MG63 (cell line): Measurements from ENCODE around the gene FHIT. TPM values are rescaled to one million over a fixed set of nuclear protein-coding genes. Genes with fewer than 3 reads are reported as not detected.

ENCODE experiments used
- DNase-seq: peaks from one replicate; pipeline ENCODE4 v3.0.0-alpha.2; 2020
- H3K27me3 ChIP-seq: fragments of 250-450 bp; sonication (Bioruptor Pico); 2 replicates; pipeline ENCODE4 v1.5.1; 2020; ENCODE audit warnings: mild to moderate bottlenecking, moderate library complexity
- H3K36me3 ChIP-seq: fragments of 250-450 bp; sonication (Bioruptor Pico); 2 replicates; pipeline ENCODE4 v1.5.1; 2020; ENCODE audit warnings: mild to moderate bottlenecking, moderate library complexity
- H3K4me3 ChIP-seq: fragments of 250-450 bp; sonication (Bioruptor Pico); 2 replicates; pipeline ENCODE4 v1.5.1; 2020; ENCODE audit warnings: mild to moderate bottlenecking, moderate library complexity
- H3K9me3 ChIP-seq: fragments of 250-450 bp; sonication (Bioruptor Pico); 2 replicates; pipeline ENCODE4 v1.5.1; 2020; ENCODE audit warnings: mild to moderate bottlenecking, moderate library complexity
- total RNA-seq: library from RNA; depleted of rRNA; stranded (reverse); fragments of >200 nt; shearing (Covaris generic); gene quantifications from 2 replicates; pipeline ENCODE4 v1.2.3, GENCODE V29; 2014; ENCODE audit warnings: low replicate concordance

FHIT gene
- total RNA-seq, 1 experiment from 2014 or later: 1.7 TPM

DNA sequence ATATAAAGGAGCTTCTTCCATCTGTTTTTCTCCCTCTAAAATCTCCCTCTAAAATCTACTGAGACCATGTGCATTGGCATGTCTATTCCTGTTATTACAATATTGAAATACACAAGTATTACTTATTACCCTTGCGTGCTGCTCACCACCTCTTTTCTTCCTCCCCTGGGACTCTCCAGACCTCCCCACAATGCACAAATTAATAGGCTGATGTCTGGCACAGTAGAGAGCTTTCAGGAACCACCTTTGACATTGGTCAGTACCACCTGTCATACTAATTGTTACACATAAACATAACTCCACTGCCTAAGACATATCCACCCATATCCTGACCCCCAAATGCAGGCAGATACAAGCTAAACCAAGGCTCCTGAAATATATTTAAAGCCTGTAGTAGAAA is 722.6 kb downstream of the FHIT start:
- Histone ChIP-seq H3K27me3 (no peaks in the 10 kb centered on the region), H3K9me3 (no peaks in the 10 kb centered on the region), H3K36me3 (no peaks in the 10 kb centered on the region), H3K4me3 (no peak overlapping the region)
- DNase-seq: no peak

DNA sequence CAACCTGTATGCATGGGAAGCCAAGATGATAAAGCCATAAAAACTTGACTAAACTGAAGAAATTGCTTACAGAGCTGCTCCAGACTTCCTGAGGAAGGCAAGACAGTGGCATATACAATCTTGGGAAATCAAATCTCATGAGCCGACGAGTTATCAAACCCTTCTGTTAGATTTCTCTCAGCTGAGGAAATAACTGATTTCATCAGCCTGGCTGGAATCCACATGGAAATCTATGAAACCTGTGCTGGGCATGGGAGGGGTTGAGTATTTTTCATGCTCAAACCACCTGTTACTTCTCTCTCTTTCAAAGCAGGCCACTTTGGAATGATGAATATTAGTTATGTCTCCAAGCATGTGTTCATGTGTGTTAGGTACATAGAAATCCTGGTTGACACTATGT is 727.7 kb downstream of the FHIT start:
- Histone ChIP-seq H3K9me3 (no peaks in the 10 kb centered on the region), H3K4me3 (no peak overlapping the region), H3K36me3 (no peaks in the 10 kb centered on the region), H3K27me3 (no peaks in the 10 kb centered on the region)
- DNase-seq: no peak

DNA sequence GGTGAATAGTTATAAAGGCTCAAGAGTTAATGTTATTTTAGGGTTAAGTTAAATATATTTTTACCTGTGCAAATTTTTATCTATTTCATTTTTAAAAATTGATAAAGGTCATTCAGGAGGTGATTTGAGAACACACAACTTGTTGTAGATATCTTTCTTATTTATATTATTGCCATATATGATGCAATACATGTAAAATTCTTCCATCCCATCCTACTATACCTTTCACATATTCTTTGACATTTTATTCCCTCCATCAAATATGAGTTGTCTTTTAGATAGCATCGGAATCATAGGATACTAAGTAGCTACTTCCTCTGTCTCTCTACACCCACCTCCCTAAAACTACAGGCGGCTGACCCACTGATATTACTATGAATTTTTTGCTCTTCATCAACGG is 734.1 kb downstream of the FHIT start:
- no peaks in the 10 kb centered on the region for H3K27me3 ChIP-seq
- H3K4me3 ChIP-seq: no peak overlapping the region
- no peaks in the 10 kb centered on the region for H3K36me3 ChIP-seq
- no peaks in the 10 kb centered on the region for H3K9me3 ChIP-seq
- no peak for DNase-seq

DNA sequence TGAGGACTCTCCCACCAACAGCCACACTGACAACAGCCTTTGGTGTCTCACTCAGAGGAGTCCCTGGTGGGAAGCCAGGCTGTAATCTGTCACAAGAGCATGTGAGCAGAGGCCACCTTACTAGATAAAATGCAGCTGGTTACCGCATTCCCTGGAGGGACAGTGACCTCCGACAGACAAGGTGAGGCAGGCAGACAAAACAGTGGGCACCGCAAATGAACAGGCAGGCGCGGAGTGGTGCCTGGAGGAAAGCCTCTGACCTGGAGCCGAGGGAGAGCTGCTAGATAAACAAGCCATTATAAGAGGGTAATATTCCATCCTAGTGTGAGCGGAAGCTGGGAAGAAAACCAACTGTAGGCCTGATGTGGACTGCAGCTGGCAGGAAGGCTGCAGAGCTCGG is 736.4 kb downstream of the FHIT start:
- no peak for DNase-seq
- H3K9me3 ChIP-seq: no peaks in the 10 kb centered on the region
- no peaks in the 10 kb centered on the region for H3K27me3 ChIP-seq
- H3K4me3 ChIP-seq: no peak overlapping the region
- no peaks in the 10 kb centered on the region for H3K36me3 ChIP-seq

DNA sequence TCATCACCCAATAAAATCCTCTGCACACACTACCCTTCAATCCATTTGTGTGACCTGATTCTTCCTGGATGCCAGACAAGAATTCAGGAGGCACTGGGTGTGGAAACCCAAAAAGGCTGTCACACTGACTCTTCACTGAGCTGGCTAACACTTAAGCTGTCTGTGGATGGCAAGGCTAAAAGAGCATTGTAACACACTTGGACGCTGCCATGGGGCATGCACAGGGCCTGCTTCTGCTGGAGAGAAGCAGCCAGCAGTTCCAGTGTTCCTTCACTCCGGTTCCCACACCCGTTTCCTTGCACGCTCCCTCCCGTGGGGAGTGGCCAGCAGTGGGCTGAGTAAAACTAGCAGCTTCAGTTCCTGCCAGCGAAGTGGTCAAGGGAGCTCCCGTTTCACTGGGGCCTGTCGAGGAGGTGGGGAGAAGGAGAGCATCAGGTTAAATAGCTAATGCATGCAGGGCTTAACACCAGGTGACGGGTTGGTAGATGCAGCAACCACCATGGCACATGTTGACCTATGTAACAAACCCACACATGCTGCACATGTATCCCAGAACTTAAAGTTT is 737.1 kb downstream of the FHIT start:
- Histone ChIP-seq H3K9me3 (no peaks in the 10 kb centered on the region), H3K36me3 (no peaks in the 10 kb centered on the region), H3K4me3 (no peak overlapping the region), H3K27me3 (no peaks in the 10 kb centered on the region)
- DNase-seq: no peak

DNA sequence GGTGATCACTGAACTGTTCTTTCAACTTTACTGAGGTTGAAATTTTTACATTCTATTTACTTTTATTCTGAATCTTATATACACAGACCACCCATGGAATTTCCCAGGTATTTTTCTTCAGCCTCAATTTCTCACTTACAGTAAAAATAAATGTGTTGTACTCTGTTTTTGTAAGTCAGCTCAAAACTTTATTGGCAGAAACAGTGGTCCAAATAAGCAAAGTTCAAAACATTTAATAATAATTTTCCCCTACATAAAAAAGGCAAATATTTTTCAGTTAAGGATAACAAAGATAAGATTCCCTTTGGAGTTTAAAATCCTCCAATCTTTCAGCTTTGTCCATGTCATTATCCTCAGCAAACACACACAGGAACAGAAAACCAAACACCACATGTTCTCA is 738.0 kb downstream of the FHIT start:
- H3K36me3 ChIP-seq: no peaks in the 10 kb centered on the region
- DNase-seq: no peak
- no peak overlapping the region for H3K4me3 ChIP-seq
- no peaks in the 10 kb centered on the region for H3K9me3 ChIP-seq
- no peaks in the 10 kb centered on the region for H3K27me3 ChIP-seq

DNA sequence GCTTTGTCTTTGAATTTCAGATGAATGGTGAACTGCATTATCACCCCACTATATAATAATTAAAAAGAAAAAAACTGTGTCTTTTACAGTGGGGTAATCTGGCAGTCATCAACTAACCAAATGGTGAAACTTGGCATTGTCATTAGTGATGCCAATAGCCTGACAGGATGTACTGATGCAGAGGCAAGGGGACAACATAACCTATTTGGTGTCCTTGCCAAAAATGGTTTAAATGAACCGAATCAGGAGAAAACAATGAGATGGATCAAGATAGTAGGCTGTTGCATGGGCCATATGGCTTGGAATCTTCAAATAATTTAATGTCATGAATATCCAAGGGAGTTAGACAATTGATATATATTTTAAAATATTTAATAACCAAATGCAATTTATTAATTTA is 738.7 kb downstream of the FHIT start:
- DNase-seq: no peak

DNA sequence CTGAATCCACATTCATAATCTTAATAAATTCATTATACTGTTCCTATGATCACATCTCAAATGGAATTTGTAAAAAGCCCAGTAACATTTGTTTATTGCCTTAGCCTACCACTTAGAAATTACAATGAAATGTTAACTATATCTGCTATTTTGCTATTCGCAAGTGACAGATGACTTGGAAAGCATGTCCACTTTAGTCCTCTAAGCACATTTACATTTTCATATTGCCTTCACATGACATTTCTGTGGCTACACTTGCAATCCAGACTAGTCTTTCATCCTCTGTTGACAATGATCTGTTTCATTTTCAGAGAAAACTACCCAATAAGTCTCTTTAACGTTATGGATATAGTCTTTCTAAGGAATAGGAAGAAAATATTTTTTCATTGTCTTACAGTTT is 741.8 kb downstream of the FHIT start:
- no peak for DNase-seq
- Histone ChIP-seq H3K27me3 (no peaks in the 10 kb centered on the region), H3K36me3 (no peaks in the 10 kb centered on the region), H3K4me3 (no peak overlapping the region), H3K9me3 (no peaks in the 10 kb centered on the region)

More for the DNA sequence above, 738.7 kb downstream of the FHIT start:
- H3K9me3 ChIP-seq: no peaks in the 10 kb centered on the region
- no peaks in the 10 kb centered on the region for H3K36me3 ChIP-seq
- no peak overlapping the region for H3K4me3 ChIP-seq
- no peaks in the 10 kb centered on the region for H3K27me3 ChIP-seq

DNA sequence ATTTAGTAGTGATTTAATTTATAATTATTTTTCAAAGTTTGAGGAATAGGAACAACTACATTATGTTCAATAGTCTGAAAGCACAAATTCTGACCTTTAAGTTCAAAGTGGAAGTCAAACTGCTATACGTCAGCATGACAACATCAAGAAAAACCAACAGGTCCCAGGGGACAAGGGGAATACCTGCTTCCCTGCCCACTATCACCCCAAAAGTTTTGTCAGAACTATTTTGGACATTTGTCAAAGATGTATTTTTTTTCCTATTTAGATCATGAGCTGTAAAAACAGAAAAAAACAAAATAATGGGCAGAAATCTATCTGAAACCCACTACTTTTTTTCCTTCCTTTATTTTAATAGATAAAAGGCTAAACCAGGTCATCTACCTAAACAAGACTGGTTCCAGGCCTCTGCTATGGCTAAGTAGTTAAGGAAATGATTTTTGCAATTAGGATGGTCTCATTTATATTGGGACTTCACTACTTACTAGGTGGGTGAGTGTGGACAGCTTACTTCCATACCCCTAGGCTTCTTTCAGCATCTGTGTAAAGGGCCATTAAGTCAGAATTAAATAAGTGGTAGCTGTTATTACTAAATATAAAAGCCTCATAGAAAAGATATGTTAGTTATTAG is 746.3 kb downstream of the FHIT start:
- no peaks in the 10 kb centered on the region for H3K36me3 ChIP-seq
- H3K4me3 ChIP-seq: no peak overlapping the region
- no peaks in the 10 kb centered on the region for H3K27me3 ChIP-seq
- no peak for DNase-seq
- H3K9me3 ChIP-seq: no peaks in the 10 kb centered on the region

DNA sequence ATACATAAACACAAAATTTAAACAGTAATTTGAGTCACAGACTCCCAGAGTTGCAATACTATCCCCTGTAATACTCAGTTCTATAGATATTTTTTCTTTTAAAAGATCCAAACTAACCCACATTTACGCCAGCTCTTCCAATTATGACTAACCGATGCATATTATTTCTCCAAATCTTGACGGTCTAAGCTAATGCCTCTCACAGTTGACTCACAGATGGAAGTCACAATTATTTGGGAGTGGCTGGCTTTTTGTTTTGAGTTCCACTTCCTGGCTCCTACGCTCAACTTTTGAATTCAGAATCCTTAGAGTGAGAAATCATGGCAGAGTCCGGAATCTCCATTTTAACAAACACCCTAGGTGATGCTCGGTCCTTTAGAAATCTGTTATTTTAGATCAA is 749.9 kb downstream of the FHIT start:
- Histone ChIP-seq H3K36me3 (no peaks in the 10 kb centered on the region), H3K27me3 (no peaks in the 10 kb centered on the region), H3K9me3 (no peaks in the 10 kb centered on the region), H3K4me3 (no peak overlapping the region)
- DNase-seq: peak; percentile 9

DNA sequence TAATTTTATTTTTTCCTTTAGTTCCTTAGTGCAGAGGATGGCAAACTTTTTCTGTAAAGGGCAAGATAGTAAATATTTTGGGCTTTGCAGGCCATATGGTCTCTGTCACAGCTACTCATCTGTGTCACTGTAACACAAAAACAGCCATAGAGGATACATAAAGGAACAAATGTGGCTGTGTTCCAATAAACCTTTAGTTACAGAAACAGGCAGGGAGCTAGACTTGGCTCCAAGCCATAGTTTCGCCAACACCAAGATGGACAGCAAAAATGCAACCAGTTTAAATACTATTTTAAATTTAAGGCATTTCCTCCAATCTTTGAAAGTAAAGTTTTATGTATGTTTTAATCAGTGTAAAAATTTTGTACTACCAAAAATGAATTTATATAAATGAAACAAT is 753.4 kb downstream of the FHIT start:
- H3K36me3 ChIP-seq: no peaks in the 10 kb centered on the region
- DNase-seq: no peak
- H3K27me3 ChIP-seq: no peaks in the 10 kb centered on the region

DNA sequence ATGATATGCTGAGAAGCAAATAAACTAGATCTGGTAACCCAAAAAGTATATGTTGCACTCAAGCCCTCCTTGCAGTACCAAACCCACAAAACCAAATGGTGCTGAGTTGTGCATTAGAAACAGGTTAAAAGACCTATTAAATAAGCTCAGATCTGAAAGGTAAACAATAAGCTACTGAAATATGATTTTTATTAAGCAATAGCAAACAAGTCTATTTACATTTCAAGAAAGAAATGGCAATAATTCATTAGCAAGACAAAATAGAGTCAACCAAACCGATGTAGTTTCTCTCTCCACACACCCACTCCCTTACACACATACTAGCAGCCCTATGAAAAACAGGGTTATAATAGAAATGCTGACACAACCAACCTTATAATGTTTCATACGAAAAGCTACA is 760.3 kb downstream of the FHIT start:
- H3K36me3 ChIP-seq: no peaks in the 10 kb centered on the region
- no peak overlapping the region for H3K4me3 ChIP-seq
- no peak for DNase-seq
- no peaks in the 10 kb centered on the region for H3K9me3 ChIP-seq
- no peaks in the 10 kb centered on the region for H3K27me3 ChIP-seq

More for the DNA sequence above, 753.4 kb downstream of the FHIT start:
- no peak overlapping the region for H3K4me3 ChIP-seq
- H3K9me3 ChIP-seq: no peaks in the 10 kb centered on the region

DNA sequence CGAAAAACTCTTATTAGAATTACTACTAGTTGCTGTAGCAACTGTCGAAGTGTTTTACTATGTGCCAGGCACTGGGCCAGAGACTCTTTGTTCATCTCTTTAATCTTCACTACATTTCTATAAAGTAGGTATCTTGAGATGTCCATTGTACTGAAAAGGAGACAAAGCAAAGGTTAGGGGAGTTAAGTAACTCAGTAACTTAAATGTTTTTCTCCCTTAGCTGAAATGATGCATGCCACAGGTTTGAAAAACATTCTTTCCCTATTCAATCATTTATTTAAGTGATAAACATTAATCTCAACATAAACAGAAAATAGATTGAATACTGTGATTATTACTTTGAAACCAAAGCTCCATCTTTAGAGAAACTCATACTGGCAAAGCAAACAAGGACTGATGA is 776.2 kb downstream of the FHIT start:
- H3K9me3 ChIP-seq: no peaks in the 10 kb centered on the region
- DNase-seq: no peak
- H3K4me3 ChIP-seq: no peak overlapping the region
- H3K27me3 ChIP-seq: no peaks in the 10 kb centered on the region
- H3K36me3 ChIP-seq: no peaks in the 10 kb centered on the region

DNA sequence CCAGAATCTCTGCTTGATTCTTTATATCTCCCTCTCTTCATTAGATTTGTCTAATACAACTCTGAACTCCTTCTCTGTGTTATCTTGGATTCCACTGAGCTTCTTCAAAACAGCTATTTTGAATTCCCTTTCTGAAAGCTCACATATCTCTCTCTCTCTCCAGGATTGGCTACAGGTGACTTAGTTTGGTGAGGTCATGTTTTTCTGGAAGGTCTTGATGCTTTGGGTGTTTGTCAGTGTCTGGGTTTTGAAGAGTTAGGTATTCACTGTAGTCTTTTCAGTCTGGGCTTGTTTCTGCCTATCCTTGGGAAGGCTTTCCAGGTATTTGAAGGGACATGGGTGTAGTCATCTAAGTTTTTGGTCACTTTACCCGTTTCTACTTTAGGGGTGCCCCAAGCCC is 781.8 kb downstream of the FHIT start:
- H3K4me3 ChIP-seq: no peak overlapping the region
- no peak for DNase-seq
- H3K27me3 ChIP-seq: no peaks in the 10 kb centered on the region
- no peaks in the 10 kb centered on the region for H3K36me3 ChIP-seq
- no peaks in the 10 kb centered on the region for H3K9me3 ChIP-seq

DNA sequence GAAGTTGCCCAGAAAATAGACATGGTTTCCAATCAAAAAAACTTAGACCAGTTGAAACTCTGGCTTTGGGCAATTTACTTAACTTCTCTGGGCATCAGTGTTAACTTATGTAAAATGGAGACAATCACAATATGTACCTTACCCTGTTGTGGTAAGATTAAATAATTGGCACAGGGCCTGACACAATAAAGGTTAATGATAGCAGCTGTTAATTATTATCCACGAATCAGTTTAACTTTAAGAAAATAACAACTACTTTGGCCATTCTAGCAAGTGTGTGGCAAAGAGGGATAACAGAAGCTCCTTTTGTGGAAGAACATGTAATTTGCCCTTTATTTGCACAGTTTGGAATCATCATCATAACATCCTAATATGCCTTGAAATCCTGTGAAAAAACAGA is 787.6 kb downstream of the FHIT start:
- Histone ChIP-seq H3K4me3 (no peak overlapping the region), H3K36me3 (no peaks in the 10 kb centered on the region), H3K27me3 (no peaks in the 10 kb centered on the region), H3K9me3 (no peaks in the 10 kb centered on the region)
- no peak for DNase-seq

DNA sequence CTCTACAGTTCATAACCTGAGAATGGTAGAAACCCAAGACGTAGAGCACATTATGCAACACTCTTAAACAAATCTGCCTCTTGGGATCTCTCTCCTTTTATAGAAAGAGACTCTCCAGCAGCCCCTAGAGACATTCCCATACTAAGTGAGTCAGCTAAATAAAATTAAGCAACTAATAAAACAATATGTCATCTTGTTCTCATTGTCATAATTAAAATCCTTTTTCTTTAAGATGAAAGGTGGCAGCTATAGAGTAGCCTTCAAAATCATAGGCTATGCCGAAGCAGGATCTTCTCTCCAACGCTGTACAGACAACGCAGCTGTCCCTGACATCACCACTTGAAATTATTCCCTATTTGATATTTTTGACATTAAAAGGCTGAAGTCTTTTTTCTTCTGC is 790.0 kb downstream of the FHIT start:
- no peaks in the 10 kb centered on the region for H3K27me3 ChIP-seq
- no peaks in the 10 kb centered on the region for H3K36me3 ChIP-seq
- no peaks in the 10 kb centered on the region for H3K9me3 ChIP-seq
- no peak for DNase-seq
- no peak overlapping the region for H3K4me3 ChIP-seq

DNA sequence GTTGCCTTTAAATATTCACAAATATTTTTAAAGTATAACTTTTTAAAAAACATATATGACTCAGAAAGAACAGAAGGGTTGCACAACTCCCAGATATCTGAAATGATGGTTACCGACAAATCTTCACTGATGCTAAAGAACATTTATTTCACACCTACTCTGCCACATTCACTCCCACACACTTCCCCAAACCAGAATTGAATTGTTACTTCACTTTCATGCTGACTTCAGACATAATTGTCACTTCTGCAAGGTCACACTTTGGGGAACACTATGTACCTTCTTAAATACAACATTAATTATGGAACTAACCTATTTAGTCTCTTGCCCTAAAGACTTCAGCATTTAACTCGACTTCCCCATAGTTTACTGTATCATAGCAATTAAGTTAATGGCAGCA is 795.1 kb downstream of the FHIT start:
- Histone ChIP-seq H3K36me3 (no peaks in the 10 kb centered on the region), H3K27me3 (no peaks in the 10 kb centered on the region), H3K9me3 (no peaks in the 10 kb centered on the region), H3K4me3 (no peak overlapping the region)
- DNase-seq: no peak

DNA sequence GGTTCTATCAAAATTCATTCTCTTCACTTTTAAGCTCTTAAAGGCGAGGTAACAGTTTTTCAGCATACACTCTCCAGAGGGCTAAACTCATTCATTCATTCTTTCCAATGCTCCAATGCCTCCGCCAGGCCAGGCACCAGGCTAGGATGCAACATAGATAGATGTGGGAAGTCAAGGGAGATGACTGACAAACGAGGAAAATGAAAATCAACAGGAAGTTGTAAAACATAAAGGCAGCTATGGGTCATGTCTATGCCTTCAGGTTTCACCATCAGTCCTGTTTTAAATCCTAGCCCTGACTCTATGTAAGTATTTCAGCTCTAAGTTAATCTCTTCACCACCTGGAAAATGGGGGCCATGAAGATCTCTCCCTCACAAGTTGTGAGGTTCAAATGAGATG is 797.9 kb downstream of the FHIT start:
- H3K4me3 ChIP-seq: no peak overlapping the region
- H3K27me3 ChIP-seq: no peaks in the 10 kb centered on the region
- no peak for DNase-seq
- H3K36me3 ChIP-seq: no peaks in the 10 kb centered on the region
- no peaks in the 10 kb centered on the region for H3K9me3 ChIP-seq

DNA sequence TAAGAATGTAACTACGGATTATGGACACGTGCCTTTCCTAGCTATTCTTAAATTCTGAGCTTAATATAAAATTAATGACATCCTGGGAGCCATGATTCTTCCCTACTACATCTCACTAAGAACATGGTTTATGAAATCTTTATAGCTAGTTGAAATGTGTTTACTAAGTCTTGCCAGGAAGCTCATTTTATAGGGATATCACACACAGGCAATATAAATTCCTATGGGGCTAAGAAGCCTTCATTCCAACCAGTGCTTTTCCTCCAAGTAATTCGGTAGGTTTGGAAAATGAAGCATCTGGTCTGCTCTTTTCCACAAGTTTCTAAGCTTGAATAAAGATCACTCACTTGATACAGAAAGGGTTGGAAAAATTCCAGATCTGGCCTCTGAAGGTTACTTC is 802.6 kb downstream of the FHIT start:
- no peak for DNase-seq
- Histone ChIP-seq H3K27me3 (no peaks in the 10 kb centered on the region), H3K4me3 (no peak overlapping the region), H3K36me3 (no peaks in the 10 kb centered on the region), H3K9me3 (no peaks in the 10 kb centered on the region)
